ENCODE measurements around the gene CCAR1.

Gene CCAR1

DNA sequence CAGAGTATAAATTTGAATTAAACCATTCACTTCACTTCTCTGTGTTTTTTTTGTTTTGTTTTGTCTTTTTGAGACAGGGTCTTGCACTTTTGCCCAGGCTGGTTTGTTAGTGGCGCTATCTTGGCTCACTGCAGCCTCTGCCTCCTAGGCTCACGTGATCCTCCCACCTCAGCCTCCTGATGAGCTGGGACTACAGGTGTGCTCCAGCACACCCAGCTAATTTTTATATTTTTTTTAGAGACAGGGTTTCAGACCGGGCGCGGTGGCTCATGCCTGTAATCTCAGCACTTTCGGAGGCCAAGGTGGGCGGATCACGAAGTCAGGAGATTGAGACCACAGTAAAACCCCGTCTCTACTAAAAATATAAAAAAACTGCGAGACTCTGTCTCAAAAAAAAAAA, 69.4 kb downstream of the CCAR1 start:
- no peak overlapping the region for H3K9ac ChIP-seq (ENCODE audit: low read length)
- no peak overlapping the region for H2AK5ac ChIP-seq (ENCODE audit: low read length)
- no peak overlapping the region for H2AFZ ChIP-seq (ENCODE audit: insufficient read depth, low read length, poor library complexity)
- H2BK120ac ChIP-seq (ENCODE audit: insufficient read depth, low read length, poor library complexity), result no peak overlapping the region
- no CpG with 5 or more reads among the region's 10 CpGs for WGBS (ENCODE audit: extremely low coverage, insufficient coverage, insufficient read length)
- H3K27me3 ChIP-seq (ENCODE audit: insufficient read depth, low read length), result no peaks in the 10 kb centered on the region
- H3K14ac ChIP-seq (ENCODE audit: low read length), result no peak overlapping the region
- H4K8ac ChIP-seq (ENCODE audit: low read depth, low read length), result no peak overlapping the region
- no peak overlapping the region for H3K27ac ChIP-seq (ENCODE audit: low read depth, low read length)
- H2BK5ac ChIP-seq (ENCODE audit: low read depth, low read length, poor library complexity), result no peak overlapping the region
- no peaks in the 10 kb centered on the region for H3K4me1 ChIP-seq (ENCODE audit: control insufficient read depth in 1 of 2, insufficient read depth in 2 of 2, low read length in 2 of 2)
- no peak overlapping the region for H2BK12ac ChIP-seq (ENCODE audit: low read length)
- no peak overlapping the region for H3K4me2 ChIP-seq (ENCODE audit: low read length)
- no peak overlapping the region for H3K18ac ChIP-seq (ENCODE audit: low read length)
- no peak for DNase-seq
- H3K79me1 ChIP-seq (ENCODE audit: low read length), result no peaks in the 10 kb centered on the region
- no peak overlapping the region for H4K12ac ChIP-seq (ENCODE audit: low read depth, low read length)
- no peaks in the 10 kb centered on the region for H3K9me3 ChIP-seq (ENCODE audit: insufficient read depth, low read depth, low read length)
- H3K4me3 ChIP-seq (ENCODE audit: low read depth, low read length), result no peak overlapping the region
- H3K79me2 ChIP-seq (ENCODE audit: control insufficient read depth, insufficient read depth, low read length, poor library complexity), result no peaks in the 10 kb centered on the region
- no peak overlapping the region for H4K91ac ChIP-seq (ENCODE audit: low read depth, low read length)
- peaks cover 46 to 48% of the 10 kb centered on the region in 2 experiments for H3K36me3 ChIP-seq (ENCODE audit: control insufficient read depth in 1 of 2, insufficient read depth in 2 of 2, low read length in 2 of 2)
- H3K23ac ChIP-seq (ENCODE audit: low read length), result no peak overlapping the region
- no peak overlapping the region for H3K4ac ChIP-seq (ENCODE audit: low read depth, low read length)

DNA sequence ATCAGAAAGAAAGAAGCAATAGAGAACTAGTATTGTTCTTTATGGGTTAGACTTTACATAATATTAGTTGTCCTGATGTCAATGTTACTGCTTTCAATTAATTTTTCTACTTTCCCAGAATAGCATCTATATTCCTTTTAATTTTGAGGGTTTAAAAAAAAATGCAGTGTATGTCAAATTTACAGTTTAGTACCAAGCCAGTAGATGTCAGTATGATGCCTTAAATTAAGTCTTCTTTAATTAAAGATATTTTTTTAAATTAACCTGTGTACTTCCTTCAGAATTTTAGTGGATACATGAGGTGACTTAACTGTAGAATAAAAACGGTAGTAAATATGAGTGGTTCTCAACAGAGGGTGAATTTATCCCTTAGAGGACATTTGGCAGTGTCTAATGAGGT, 71.1 kb downstream of the CCAR1 start:
- no peak overlapping the region for H2AFZ ChIP-seq (ENCODE audit: insufficient read depth, low read length, poor library complexity)
- no peak overlapping the region for H2BK5ac ChIP-seq (ENCODE audit: low read depth, low read length, poor library complexity)
- WGBS (ENCODE audit: extremely low coverage, insufficient coverage, insufficient read length), result no CpG with 5 or more reads among the region's 1 CpG
- no peak overlapping the region for H3K4me3 ChIP-seq (ENCODE audit: low read depth, low read length)
- H3K14ac ChIP-seq (ENCODE audit: low read length), result no peak overlapping the region
- H3K9ac ChIP-seq (ENCODE audit: low read length), result no peak overlapping the region
- no peaks in the 10 kb centered on the region for H3K4me1 ChIP-seq (ENCODE audit: control insufficient read depth in 1 of 2, insufficient read depth in 2 of 2, low read length in 2 of 2)
- H4K12ac ChIP-seq (ENCODE audit: low read depth, low read length), result no peak overlapping the region
- H2BK120ac ChIP-seq (ENCODE audit: insufficient read depth, low read length, poor library complexity), result no peak overlapping the region
- no peak overlapping the region for H2BK12ac ChIP-seq (ENCODE audit: low read length)
- no peak overlapping the region for H4K91ac ChIP-seq (ENCODE audit: low read depth, low read length)
- no peak overlapping the region for H3K4ac ChIP-seq (ENCODE audit: low read depth, low read length)
- no peaks in the 10 kb centered on the region for H3K27me3 ChIP-seq (ENCODE audit: insufficient read depth, low read length)
- no peak overlapping the region for H3K4me2 ChIP-seq (ENCODE audit: low read length)
- no peak overlapping the region for H4K8ac ChIP-seq (ENCODE audit: low read depth, low read length)
- H3K79me2 ChIP-seq (ENCODE audit: control insufficient read depth, insufficient read depth, low read length, poor library complexity), result no peaks in the 10 kb centered on the region
- peaks cover 47 to 49% of the 10 kb centered on the region in 2 experiments for H3K36me3 ChIP-seq (ENCODE audit: control insufficient read depth in 1 of 2, insufficient read depth in 2 of 2, low read length in 2 of 2)
- H3K27ac ChIP-seq (ENCODE audit: low read depth, low read length), result no peak overlapping the region
- no peak overlapping the region for H2AK5ac ChIP-seq (ENCODE audit: low read length)
- H3K79me1 ChIP-seq (ENCODE audit: low read length), result no peaks in the 10 kb centered on the region
- no peak overlapping the region for H3K18ac ChIP-seq (ENCODE audit: low read length)
- DNase-seq, result no peak
- no peak overlapping the region for H3K23ac ChIP-seq (ENCODE audit: low read length)
- H3K9me3 ChIP-seq (ENCODE audit: insufficient read depth, low read depth, low read length), result peaks cover 2% of the 10 kb centered on the region

DNA sequence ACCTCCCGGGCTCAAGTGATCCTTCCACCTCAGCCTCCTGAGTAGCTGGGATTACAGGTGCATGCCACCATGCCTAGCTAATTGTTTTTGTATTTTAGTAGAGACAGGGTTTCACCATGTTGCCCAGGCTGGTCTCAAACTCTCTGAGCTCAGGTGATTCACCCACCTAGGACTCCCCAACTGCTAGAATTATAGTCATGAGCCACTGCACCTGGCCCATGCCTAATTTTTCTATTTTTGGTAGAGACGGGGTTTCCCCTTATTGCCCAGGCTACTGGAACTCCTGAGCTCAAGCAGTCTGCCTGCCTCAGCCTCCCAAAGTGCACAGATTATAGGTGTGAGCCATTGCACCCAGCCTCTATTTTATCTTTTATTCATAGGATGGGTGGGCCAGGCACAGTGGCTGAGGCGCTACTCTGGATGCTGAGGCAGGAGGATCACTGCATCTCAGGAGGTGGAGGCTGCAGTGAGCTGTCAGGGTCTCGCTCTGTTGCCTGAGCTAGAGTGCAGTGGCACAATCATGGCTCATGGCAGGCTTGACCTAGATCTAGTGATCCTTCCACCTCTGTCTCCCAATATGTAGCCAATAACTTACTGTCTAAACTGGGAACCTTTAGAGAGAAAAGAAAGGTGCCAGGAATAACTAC, 75.0 kb downstream of the CCAR1 start:
- H4K12ac ChIP-seq (ENCODE audit: low read depth, low read length), result peak overlapping the region; percentile 77
- H3K9me3 ChIP-seq (ENCODE audit: insufficient read depth, low read depth, low read length), result peaks cover 2% of the 10 kb centered on the region
- no peak for DNase-seq
- no peak overlapping the region for H2BK5ac ChIP-seq (ENCODE audit: low read depth, low read length, poor library complexity)
- H3K14ac ChIP-seq (ENCODE audit: low read length), result no peak overlapping the region
- no peak overlapping the region for H2AFZ ChIP-seq (ENCODE audit: insufficient read depth, low read length, poor library complexity)
- no peak overlapping the region for H3K4me3 ChIP-seq (ENCODE audit: low read depth, low read length)
- no peak overlapping the region for H4K91ac ChIP-seq (ENCODE audit: low read depth, low read length)
- H3K79me2 ChIP-seq (ENCODE audit: control insufficient read depth, insufficient read depth, low read length, poor library complexity), result no peaks in the 10 kb centered on the region
- no peaks in the 10 kb centered on the region for H3K79me1 ChIP-seq (ENCODE audit: low read length)
- peak overlapping the region; percentile 22 for H2BK120ac ChIP-seq (ENCODE audit: insufficient read depth, low read length, poor library complexity)
- peaks cover 29 to 31% of the 10 kb centered on the region in 2 experiments for H3K36me3 ChIP-seq (ENCODE audit: control insufficient read depth in 1 of 2, insufficient read depth in 2 of 2, low read length in 2 of 2)
- H2BK12ac ChIP-seq (ENCODE audit: low read length), result no peak overlapping the region
- no peak overlapping the region for H3K23ac ChIP-seq (ENCODE audit: low read length)
- no peak overlapping the region for H3K27ac ChIP-seq (ENCODE audit: low read depth, low read length)
- no peak overlapping the region for H2AK5ac ChIP-seq (ENCODE audit: low read length)
- H3K9ac ChIP-seq (ENCODE audit: low read length), result no peak overlapping the region
- H3K4ac ChIP-seq (ENCODE audit: low read depth, low read length), result no peak overlapping the region
- H4K8ac ChIP-seq (ENCODE audit: low read depth, low read length), result no peak overlapping the region
- no peak overlapping the region for H3K4me2 ChIP-seq (ENCODE audit: low read length)
- H3K18ac ChIP-seq (ENCODE audit: low read length), result no peak overlapping the region
- WGBS (ENCODE audit: extremely low coverage, insufficient coverage, insufficient read length), result no CpG with 5 or more reads among the region's 4 CpGs
- H3K27me3 ChIP-seq (ENCODE audit: insufficient read depth, low read length), result no peaks in the 10 kb centered on the region
- H3K4me1 ChIP-seq (ENCODE audit: control insufficient read depth in 1 of 2, insufficient read depth in 2 of 2, low read length in 2 of 2), result no peaks in the 10 kb centered on the region

DNA sequence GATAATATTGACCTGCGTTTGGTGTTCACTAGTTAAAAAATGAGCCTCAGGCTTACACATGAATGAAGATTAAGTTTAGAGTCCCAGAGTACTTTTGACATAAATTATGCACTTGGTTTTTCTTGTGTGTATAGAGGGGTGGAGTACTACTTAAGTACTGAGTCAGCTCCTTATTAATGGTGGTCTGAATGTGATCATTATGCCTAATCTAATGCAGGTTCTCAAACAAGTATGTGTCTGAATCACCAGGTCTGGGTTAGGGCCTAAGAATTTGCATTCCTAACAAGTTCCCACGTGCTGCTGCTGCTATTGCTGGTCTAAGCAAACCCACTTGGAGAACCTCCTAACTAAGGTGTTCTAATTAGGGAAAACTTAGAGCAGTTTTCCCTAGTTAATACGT, 75.6 kb downstream of the CCAR1 start:
- no peak overlapping the region for H4K8ac ChIP-seq (ENCODE audit: low read depth, low read length)
- H3K9me3 ChIP-seq (ENCODE audit: insufficient read depth, low read depth, low read length), result peaks cover 2% of the 10 kb centered on the region
- no peaks in the 10 kb centered on the region for H3K79me2 ChIP-seq (ENCODE audit: control insufficient read depth, insufficient read depth, low read length, poor library complexity)
- H2AFZ ChIP-seq (ENCODE audit: insufficient read depth, low read length, poor library complexity), result no peak overlapping the region
- no peaks in the 10 kb centered on the region for H3K79me1 ChIP-seq (ENCODE audit: low read length)
- H4K12ac ChIP-seq (ENCODE audit: low read depth, low read length), result no peak overlapping the region
- H3K4me2 ChIP-seq (ENCODE audit: low read length), result no peak overlapping the region
- no peak overlapping the region for H3K27ac ChIP-seq (ENCODE audit: low read depth, low read length)
- no peak overlapping the region for H4K91ac ChIP-seq (ENCODE audit: low read depth, low read length)
- no CpG with 5 or more reads among the region's 3 CpGs for WGBS (ENCODE audit: extremely low coverage, insufficient coverage, insufficient read length)
- H3K4me1 ChIP-seq (ENCODE audit: control insufficient read depth in 1 of 2, insufficient read depth in 2 of 2, low read length in 2 of 2), result no peaks in the 10 kb centered on the region
- H2BK120ac ChIP-seq (ENCODE audit: insufficient read depth, low read length, poor library complexity), result no peak overlapping the region
- peak in 1 of 2 donors; percentile 19 for DNase-seq
- H2BK5ac ChIP-seq (ENCODE audit: low read depth, low read length, poor library complexity), result no peak overlapping the region
- no peak overlapping the region for H3K4ac ChIP-seq (ENCODE audit: low read depth, low read length)
- no peak overlapping the region for H3K14ac ChIP-seq (ENCODE audit: low read length)
- no peak overlapping the region for H3K4me3 ChIP-seq (ENCODE audit: low read depth, low read length)
- H3K36me3 ChIP-seq (ENCODE audit: control insufficient read depth in 1 of 2, insufficient read depth in 2 of 2, low read length in 2 of 2), result peaks cover 29 to 31% of the 10 kb centered on the region in 2 experiments
- H3K18ac ChIP-seq (ENCODE audit: low read length), result no peak overlapping the region
- H3K23ac ChIP-seq (ENCODE audit: low read length), result no peak overlapping the region
- H3K27me3 ChIP-seq (ENCODE audit: insufficient read depth, low read length), result no peaks in the 10 kb centered on the region
- no peak overlapping the region for H2BK12ac ChIP-seq (ENCODE audit: low read length)
- H3K9ac ChIP-seq (ENCODE audit: low read length), result no peak overlapping the region
- H2AK5ac ChIP-seq (ENCODE audit: low read length), result no peak overlapping the region
